CD8-positive, alpha-beta memory T cell (primary cell): ENCODE measurements around the gene PTGS1. TPM values are rescaled to one million over a fixed set of nuclear protein-coding genes. Genes with fewer than 3 reads are reported as not detected.

Source experiments
- CTCF ChIA-PET: fragments of 350-600 bp; sonication (Branson Sonifier 250); formaldehyde crosslinking; loops from one replicate; lab custom pipeline; 2021; ENCODE audit warnings: antibody characterized with exemption; lab: Charles Lee
- POLR2A ChIA-PET: fragments of 350-600 bp; sonication (Branson Sonifier 250); formaldehyde crosslinking; loops from one replicate; lab custom pipeline; 2021; ENCODE audit warnings: antibody characterized with exemption; lab: Charles Lee
- DNase-seq, 5 donors: peaks; one replicate each; pipeline versions ENCODE4 v3.0.0 to v3.0.0-alpha.2; 2020 to 2022; ENCODE audit warnings: mixed read lengths in 1 of 5
- H3K27ac ChIP-seq: one replicate; pipeline ENCODE4 v1.7.0; 2013; ENCODE audit warnings: low read depth, mild to moderate bottlenecking, low read length, moderate library complexity
- H3K27me3 ChIP-seq: 2 replicates; pipeline ENCODE4 v1.7.0; 2013; ENCODE audit warnings: low read length, mild to moderate bottlenecking; ENCODE audit not compliant: insufficient read depth, poor library complexity, severe bottlenecking
- H3K36me3 ChIP-seq: 2 replicates; pipeline ENCODE4 v1.7.0; 2013; ENCODE audit warnings: mild to moderate bottlenecking, low read length, moderate library complexity; ENCODE audit not compliant: insufficient read depth
- H3K4me1 ChIP-seq: 2 replicates; pipeline ENCODE4 v1.7.0; 2013; ENCODE audit warnings: mild to moderate bottlenecking, low read length, moderate library complexity; ENCODE audit not compliant: insufficient read depth
- H3K4me3 ChIP-seq: 2 replicates; pipeline ENCODE4 v1.7.0; 2013; ENCODE audit warnings: mild to moderate bottlenecking, low read length
- H3K9me3 ChIP-seq: 2 replicates; pipeline ENCODE4 v1.7.0; 2013; ENCODE audit warnings: mild to moderate bottlenecking, low read length
- H3K27ac Mint-ChIP-seq, 8 donors: one replicate each; pipeline ENCODE4 v1.8.0; 2020 to 2021; ENCODE audit warnings: mixed read lengths in 8 of 8, mild to moderate bottlenecking in 6 of 8, inconsistent platforms in 3 of 8, moderate library complexity in 3 of 8
- H3K27me3 Mint-ChIP-seq, 2 donors: one replicate each; pipeline ENCODE4 v1.8.0; 2020 to 2021; ENCODE audit warnings: mixed read lengths in 2 of 2, mild to moderate bottlenecking in 1 of 2, moderate library complexity in 1 of 2
- H3K36me3 Mint-ChIP-seq, 3 donors: one replicate each; pipeline ENCODE4 v1.8.0; 2020 to 2021; ENCODE audit warnings: mixed read lengths in 3 of 3, inconsistent platforms in 1 of 3, mild to moderate bottlenecking in 1 of 3
- H3K4me1 Mint-ChIP-seq, 3 donors: one replicate each; pipeline ENCODE4 v1.8.0; 2020 to 2021; ENCODE audit warnings: mixed read lengths in 3 of 3, inconsistent platforms in 1 of 3, mild to moderate bottlenecking in 1 of 3
- H3K4me3 Mint-ChIP-seq, 7 donors: one replicate each; pipeline ENCODE4 v1.8.0; 2020 to 2021; ENCODE audit warnings: mixed read lengths in 7 of 7, mild to moderate bottlenecking in 6 of 7, moderate library complexity in 4 of 7, inconsistent platforms in 2 of 7
- H3K9me3 Mint-ChIP-seq, 5 donors: one replicate each; pipeline ENCODE4 v1.8.0; 2020 to 2022; ENCODE audit warnings: mixed read lengths in 5 of 5, mild to moderate bottlenecking in 3 of 5, moderate library complexity in 2 of 5, inconsistent platforms in 1 of 5
- polyA plus RNA-seq: library from polyadenylated mRNA; unstranded; fragments of 300-500 nt; fragmentation: Illumina TruSeq; gene quantifications from one replicate; pipeline ENCODE4 v1.2.3, GENCODE V29; 2021
- total RNA-seq, 2 experiments: library from RNA; stranded (reverse); gene quantifications; one replicate each; pipeline ENCODE4 v1.2.3, GENCODE V29; 2021

Gene PTGS1
- total and polyA plus RNA-seq, 3 experiments from 2014 or later, result 0.27 to 0.44 TPM; not detected in 1

GRCh38 chr9:122379340-122379739, 8.5 kb downstream of the PTGS1 start:
- no peak overlapping the region for H3K4me3 ChIP-seq
- POLR2A ChIA-PET, result no interaction called here

DNA sequence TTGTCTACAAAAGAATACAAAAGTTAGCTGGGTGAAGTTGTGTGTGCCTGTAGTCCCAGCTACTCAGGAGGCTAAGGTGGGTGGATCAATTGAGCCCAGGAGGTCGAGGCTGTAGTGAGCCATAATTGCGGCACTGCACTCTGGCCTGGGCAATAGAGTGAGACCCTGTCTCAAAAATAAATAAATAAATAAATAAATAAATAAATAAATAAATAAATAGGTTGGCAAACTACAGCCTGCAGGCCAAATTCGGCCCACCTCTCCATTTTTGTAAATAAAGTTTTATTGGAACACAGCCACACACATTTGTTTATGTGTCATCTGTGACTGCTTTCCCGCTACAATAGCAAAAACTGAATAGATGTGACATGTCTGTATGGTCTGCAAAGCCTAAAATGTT, 9.5 kb downstream of the PTGS1 start:
- H3K9me3 ChIP-seq, result peaks cover 6% of the 10 kb centered on the region
- no peaks in the 10 kb centered on the region for H3K4me1 Mint-ChIP-seq
- peaks cover 0 to 3% (median 0%) of the 10 kb centered on the region in 3 donors for H3K36me3 Mint-ChIP-seq
- ChIA-PET CTCF (no interaction called here), POLR2A (no interaction called here)
- peaks cover 15 to 22% of the 10 kb centered on the region in 2 donors for H3K27me3 Mint-ChIP-seq
- no peak for DNase-seq
- no peak overlapping the region for H3K27ac ChIP-seq
- no peak overlapping the region for H3K27ac Mint-ChIP-seq
- H3K27me3 ChIP-seq, result no peaks in the 10 kb centered on the region
- H3K4me1 ChIP-seq, result no peaks in the 10 kb centered on the region
- no peak overlapping the region for H3K4me3 ChIP-seq
- H3K4me3 Mint-ChIP-seq, result no peak overlapping the region
- no peaks in the 10 kb centered on the region for H3K36me3 ChIP-seq
- H3K9me3 Mint-ChIP-seq, result peaks cover 0 to 15% (median 2%) of the 10 kb centered on the region in 5 donors

More at GRCh38 chr9:122379340-122379739, 8.5 kb downstream of the PTGS1 start:
- H3K4me1 ChIP-seq, result no peaks in the 10 kb centered on the region
- H3K4me3 Mint-ChIP-seq, result no peak overlapping the region
- H3K4me1 Mint-ChIP-seq, result no peaks in the 10 kb centered on the region
- peaks cover 12 to 22% of the 10 kb centered on the region in 2 donors for H3K27me3 Mint-ChIP-seq
- H3K27ac Mint-ChIP-seq, result no peak overlapping the region
- no peaks in the 10 kb centered on the region for H3K27me3 ChIP-seq
- H3K9me3 Mint-ChIP-seq, result peaks cover 0 to 15% (median 2%) of the 10 kb centered on the region in 5 donors
- peaks cover 6% of the 10 kb centered on the region for H3K9me3 ChIP-seq
- no peaks in the 10 kb centered on the region for H3K36me3 ChIP-seq
- no peak for DNase-seq
- CTCF ChIA-PET, result interaction anchor here (1.8 kb wide), 1 partner anchor 11 kb away, joined by 4 read pairs; no protein-coding TSS in a partner anchor
- no peak overlapping the region for H3K27ac ChIP-seq
- H3K36me3 Mint-ChIP-seq, result peaks cover 0 to 3% (median 0%) of the 10 kb centered on the region in 3 donors

DNA sequence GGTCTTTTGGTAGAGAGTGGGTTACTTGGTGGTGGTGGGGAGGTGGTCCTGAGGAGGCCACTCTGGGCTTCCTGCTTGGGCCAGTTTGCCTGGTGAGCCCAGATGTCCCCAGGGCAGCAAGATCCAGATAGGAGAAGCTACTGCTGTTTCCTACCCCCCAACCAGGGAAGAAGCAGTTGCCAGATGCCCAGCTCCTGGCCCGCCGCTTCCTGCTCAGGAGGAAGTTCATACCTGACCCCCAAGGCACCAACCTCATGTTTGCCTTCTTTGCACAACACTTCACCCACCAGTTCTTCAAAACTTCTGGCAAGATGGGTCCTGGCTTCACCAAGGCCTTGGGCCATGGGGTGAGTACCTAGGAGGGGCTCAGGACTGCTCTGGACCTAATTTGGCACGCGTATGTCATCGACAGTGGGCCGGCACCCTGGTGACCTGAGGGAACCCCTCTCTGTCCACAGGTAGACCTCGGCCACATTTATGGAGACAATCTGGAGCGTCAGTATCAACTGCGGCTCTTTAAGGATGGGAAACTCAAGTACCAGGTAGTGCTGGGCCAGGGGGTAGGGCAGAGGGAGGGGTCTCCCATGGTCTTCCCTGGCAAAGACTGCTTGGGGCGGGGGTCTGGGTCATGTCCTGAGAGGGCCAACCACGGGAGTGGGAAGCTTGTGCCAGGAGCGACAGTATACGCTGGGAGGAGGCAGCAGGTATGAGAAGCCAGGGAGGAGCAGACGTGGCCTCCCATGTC, 10.6 kb downstream of the PTGS1 start:
- peaks cover 0 to 3% (median 0%) of the 10 kb centered on the region in 3 donors for H3K36me3 Mint-ChIP-seq
- no peak overlapping the region for H3K4me3 ChIP-seq
- peaks cover 12 to 16% of the 10 kb centered on the region in 2 donors for H3K27me3 Mint-ChIP-seq
- no peaks in the 10 kb centered on the region for H3K27me3 ChIP-seq
- no peak overlapping the region for H3K4me3 Mint-ChIP-seq
- H3K36me3 ChIP-seq, result no peaks in the 10 kb centered on the region
- H3K4me1 Mint-ChIP-seq, result no peaks in the 10 kb centered on the region
- peak overlapping the region in 1 of 8 donors; percentile 86 for H3K27ac Mint-ChIP-seq
- H3K9me3 Mint-ChIP-seq, result peaks cover 0 to 15% (median 2%) of the 10 kb centered on the region in 5 donors
- peaks cover 6% of the 10 kb centered on the region for H3K9me3 ChIP-seq
- DNase-seq, result no peak
- no peaks in the 10 kb centered on the region for H3K4me1 ChIP-seq
- CTCF ChIA-PET, result no interaction called here
- no peak overlapping the region for H3K27ac ChIP-seq
- POLR2A ChIA-PET, result no interaction called here

GRCh38 chr9:122382901-122383850, 12.4 kb downstream of the PTGS1 start:
- Histone ChIP-seq H3K4me1 (no peaks in the 10 kb centered on the region), H3K27ac (no peak overlapping the region), H3K27me3 (no peaks in the 10 kb centered on the region), H3K9me3 (peaks cover 6% of the 10 kb centered on the region), H3K4me3 (no peak overlapping the region), H3K36me3 (no peaks in the 10 kb centered on the region)
- Mint-ChIP-seq H3K9me3 (peaks cover 0 to 15% (median 0%) of the 10 kb centered on the region in 5 donors), H3K4me1 (no peaks in the 10 kb centered on the region), H3K4me3 (no peak overlapping the region), H3K27ac (no peak overlapping the region), H3K36me3 (peaks cover 0 to 3% (median 0%) of the 10 kb centered on the region in 3 donors), H3K27me3 (peaks cover 8 to 9% of the 10 kb centered on the region in 2 donors)
- ChIA-PET CTCF (no interaction called here), POLR2A (interaction anchor here (0.6 kb wide), 1 partner anchor 11 kb away, joined by 3 read pairs; no protein-coding TSS in a partner anchor)
- no peak for DNase-seq

GRCh38 chr9:122383992-122384461, 13.2 kb downstream of the PTGS1 start:
- Histone ChIP-seq H3K27ac (no peak overlapping the region), H3K4me3 (no peak overlapping the region), H3K27me3 (no peaks in the 10 kb centered on the region), H3K9me3 (peaks cover 6% of the 10 kb centered on the region), H3K4me1 (no peaks in the 10 kb centered on the region), H3K36me3 (no peaks in the 10 kb centered on the region)
- no peak for DNase-seq
- Mint-ChIP-seq H3K9me3 (peaks cover 0 to 11% (median 0%) of the 10 kb centered on the region in 5 donors), H3K36me3 (peaks cover 0 to 3% (median 0%) of the 10 kb centered on the region in 3 donors), H3K27ac (no peak overlapping the region), H3K4me1 (no peaks in the 10 kb centered on the region), H3K4me3 (no peak overlapping the region), H3K27me3 (peaks cover 8 to 10% of the 10 kb centered on the region in 2 donors)
- ChIA-PET CTCF (no interaction called here), POLR2A (no interaction called here)

DNA sequence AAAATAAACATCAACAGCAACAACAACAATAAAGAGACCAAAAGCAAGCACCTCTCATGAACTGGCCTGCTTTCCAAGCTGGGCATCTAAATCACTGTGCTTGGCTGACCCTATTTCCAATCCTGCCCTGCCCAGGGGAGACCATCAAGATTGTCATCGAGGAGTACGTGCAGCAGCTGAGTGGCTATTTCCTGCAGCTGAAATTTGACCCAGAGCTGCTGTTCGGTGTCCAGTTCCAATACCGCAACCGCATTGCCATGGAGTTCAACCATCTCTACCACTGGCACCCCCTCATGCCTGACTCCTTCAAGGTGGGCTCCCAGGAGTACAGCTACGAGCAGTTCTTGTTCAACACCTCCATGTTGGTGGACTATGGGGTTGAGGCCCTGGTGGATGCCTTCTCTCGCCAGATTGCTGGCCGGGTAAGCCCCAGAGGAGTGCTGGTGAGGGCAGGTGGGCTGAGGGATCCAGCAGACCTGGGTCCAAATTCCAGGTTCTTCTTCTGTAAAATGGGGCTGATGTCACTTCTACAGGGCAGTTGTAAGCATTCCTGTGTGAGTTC, 15.6 kb downstream of the PTGS1 start:
- Histone ChIP-seq H3K27me3 (peaks cover 4% of the 10 kb centered on the region), H3K36me3 (no peaks in the 10 kb centered on the region), H3K4me1 (no peaks in the 10 kb centered on the region), H3K4me3 (no peak overlapping the region), H3K27ac (no peak overlapping the region), H3K9me3 (no peaks in the 10 kb centered on the region)
- Mint-ChIP-seq H3K36me3 (no peaks in the 10 kb centered on the region), H3K9me3 (no peaks in the 10 kb centered on the region), H3K27me3 (peaks cover 10 to 19% of the 10 kb centered on the region in 2 donors), H3K4me3 (no peak overlapping the region), H3K4me1 (no peaks in the 10 kb centered on the region), H3K27ac (no peak overlapping the region)
- POLR2A ChIA-PET, result no interaction called here
- CTCF ChIA-PET, result no interaction called here
- DNase-seq, result no peak

GRCh38 chr9:122387536-122387935, 16.7 kb downstream of the PTGS1 start:
- ChIA-PET POLR2A (no interaction called here), CTCF (no interaction called here)
- no peaks in the 10 kb centered on the region for H3K4me1 Mint-ChIP-seq
- peaks cover 10 to 19% of the 10 kb centered on the region in 2 donors for H3K27me3 Mint-ChIP-seq
- DNase-seq, result no peak
- H3K9me3 ChIP-seq, result no peaks in the 10 kb centered on the region
- H3K36me3 Mint-ChIP-seq, result no peaks in the 10 kb centered on the region
- H3K27ac Mint-ChIP-seq, result no peak overlapping the region
- H3K4me3 ChIP-seq, result no peak overlapping the region
- no peaks in the 10 kb centered on the region for H3K9me3 Mint-ChIP-seq
- peaks cover 4% of the 10 kb centered on the region for H3K27me3 ChIP-seq
- H3K36me3 ChIP-seq, result no peaks in the 10 kb centered on the region
- H3K4me3 Mint-ChIP-seq, result no peak overlapping the region
- H3K27ac ChIP-seq, result no peak overlapping the region
- no peaks in the 10 kb centered on the region for H3K4me1 ChIP-seq
